Left colon (tissue), 2 donors: ENCODE results near the gene HOXB6. TPM values are rescaled to one million over a fixed set of nuclear protein-coding genes. Genes with fewer than 3 reads are reported as not detected.

Experiments
- ATAC-seq: fragments of 200-7000 bp; cut with Tn5 transposase; one replicate; pipeline ENCODE4 v1.9.1; 2020; ENCODE audit warnings: mild to moderate bottlenecking, moderate library complexity
- DNase-seq, 2 donors: peaks; one replicate each; pipeline ENCODE4 v3.0.0-alpha.2; 2020
- intact Hi-C, 2 donors: fragments of 100-400 bp; cut with DNase I in 1 of 2; cut with micrococcal nuclease in 1 of 2; formaldehyde crosslinking; loops; one replicate each; pipeline versions ENCODE4 v1.11.2 to v1.14.0; 2022; cut with DNase I, micrococcal nuclease
- total RNA-seq, 2 donors: library from RNA; stranded (reverse); fragmentation: NEBNext Ultra II Directional; extraction: Animal tissue kit (Norgen Biotek cat#: 25700); gene quantifications; one replicate each; pipeline ENCODE4 v1.2.1, GENCODE V29; 2021
- donor health status: DM: no; HTN: no; CAD: no.
- donor health status: DM: yes; HTN: yes; CAD: no.

Gene HOXB6
- total RNA-seq, 2 donors from 2014 or later, result 39.3 to 43.3 TPM

DNA sequence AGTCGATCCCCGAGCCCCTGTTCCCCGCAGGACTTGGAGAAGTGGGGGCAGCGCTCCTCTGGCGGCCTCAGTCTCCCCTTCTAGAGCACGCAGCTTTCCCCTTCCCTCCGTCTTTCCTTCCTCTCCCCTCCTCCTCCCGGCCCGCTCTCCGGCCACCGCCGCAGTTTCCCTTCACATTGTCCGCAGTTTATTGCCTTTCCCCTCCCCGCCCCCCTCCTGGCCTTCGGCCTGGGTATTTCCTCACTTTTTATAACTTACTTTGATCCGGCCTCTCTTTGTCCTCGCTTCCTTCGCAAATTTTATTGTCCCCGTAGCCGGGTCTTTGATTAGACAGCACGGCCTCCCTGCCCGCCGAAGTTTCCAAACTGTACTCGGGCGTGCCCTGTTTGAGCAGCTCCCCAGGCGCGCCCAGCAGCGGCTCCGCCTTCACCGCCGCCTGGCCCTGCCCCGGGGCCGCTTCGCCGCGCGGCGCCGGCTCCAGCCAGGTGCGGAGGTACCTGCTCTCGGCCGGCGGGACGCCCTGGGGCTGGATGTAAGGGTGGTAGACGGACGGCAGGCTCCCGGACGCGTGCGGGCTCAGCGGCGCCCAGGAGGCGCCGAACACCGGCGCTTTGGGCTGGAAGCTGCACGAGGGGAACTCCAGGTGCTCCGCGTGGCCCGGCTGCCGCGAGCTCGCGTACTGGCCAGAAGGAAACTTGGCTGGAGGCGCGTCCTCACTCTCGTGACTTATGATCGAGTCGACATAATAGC is 20.9 kb upstream of the HOXB6 start:
- ATAC-seq, result peak; percentile 61
- peak; percentile 84 to 90 for DNase-seq
- intact Hi-C loops, result no loop called here

DNA sequence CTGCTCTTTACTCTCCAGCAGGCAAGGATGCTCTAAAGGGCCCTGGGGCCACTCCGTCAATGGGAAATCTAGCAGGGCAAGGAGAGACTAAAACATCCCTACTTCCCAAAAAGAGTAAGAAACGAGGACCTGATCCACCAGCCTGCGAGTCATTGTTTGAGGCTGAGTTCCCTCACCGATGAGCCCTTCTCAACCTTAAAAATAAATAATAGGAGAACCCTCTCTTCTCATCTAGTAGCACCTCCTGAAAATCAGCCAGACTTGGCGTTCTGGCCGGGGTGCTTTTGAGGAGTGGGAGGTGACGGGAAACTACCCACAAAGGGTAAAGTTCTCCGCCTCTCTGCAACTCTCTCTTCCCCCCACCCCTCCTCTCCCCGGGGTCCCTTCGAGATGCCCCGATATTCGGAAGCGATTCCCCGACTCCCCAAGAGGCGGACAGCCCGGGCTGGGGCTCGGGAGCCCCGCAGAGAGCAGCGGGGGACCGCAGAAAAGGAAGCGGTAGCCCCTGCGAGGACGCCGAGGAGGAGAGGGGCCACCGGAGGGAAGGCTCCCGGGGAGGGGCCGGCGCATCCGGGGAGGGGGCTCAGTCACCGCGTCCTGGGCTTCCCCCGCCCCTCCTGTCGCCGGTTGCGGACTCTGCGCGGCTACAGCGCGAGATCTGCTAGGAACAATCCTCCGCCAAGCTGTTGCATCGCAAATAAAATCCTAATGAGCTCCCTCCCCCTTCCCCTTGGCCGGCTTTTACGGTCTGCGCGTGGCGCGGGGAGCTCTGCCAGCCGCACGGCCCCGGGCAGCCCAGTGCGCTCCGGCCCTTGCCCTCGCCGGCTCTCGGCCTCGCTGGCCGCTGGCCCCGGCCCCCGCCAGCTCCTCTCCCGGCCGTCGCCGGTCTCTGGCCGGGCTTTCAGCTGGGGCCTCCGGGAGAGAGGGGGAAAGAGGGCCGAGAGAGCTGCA is 20.0 kb upstream of the HOXB6 start:
- DNase-seq (peak in 1 of 2 donors; percentile 62), ATAC-seq (peak; percentile 23)
- intact Hi-C loops, result no loop called here

GRCh38 chr17:48624118-48624517 is 19.3 kb upstream of the HOXB6 start:
- intact Hi-C loops, result no loop called here
- no peak for DNase-seq

DNA sequence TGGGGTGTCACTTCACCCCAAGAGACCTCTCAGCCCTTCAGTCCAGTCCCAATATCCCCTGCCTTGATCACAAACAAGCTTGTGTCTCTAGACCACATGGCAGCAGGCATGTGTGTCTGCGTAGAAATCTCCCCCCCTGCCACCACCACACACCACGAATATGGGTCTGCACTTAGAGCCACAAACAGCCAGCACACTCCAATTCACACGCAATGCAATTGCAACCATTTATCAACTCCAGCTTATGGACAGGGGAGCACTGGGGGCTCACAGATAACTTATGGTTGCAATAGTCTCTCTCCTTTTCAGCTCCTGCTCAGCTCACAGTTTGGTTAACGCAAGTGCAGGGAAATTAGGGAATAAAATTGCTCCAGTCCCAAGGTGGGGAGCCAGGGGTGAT is 18.8 kb upstream of the HOXB6 start:
- intact Hi-C loops, result no loop called here
- ATAC-seq (no peak), DNase-seq (no peak)

More at GRCh38 chr17:48624118-48624517, 19.3 kb upstream of the HOXB6 start:
- no peak for ATAC-seq

DNA sequence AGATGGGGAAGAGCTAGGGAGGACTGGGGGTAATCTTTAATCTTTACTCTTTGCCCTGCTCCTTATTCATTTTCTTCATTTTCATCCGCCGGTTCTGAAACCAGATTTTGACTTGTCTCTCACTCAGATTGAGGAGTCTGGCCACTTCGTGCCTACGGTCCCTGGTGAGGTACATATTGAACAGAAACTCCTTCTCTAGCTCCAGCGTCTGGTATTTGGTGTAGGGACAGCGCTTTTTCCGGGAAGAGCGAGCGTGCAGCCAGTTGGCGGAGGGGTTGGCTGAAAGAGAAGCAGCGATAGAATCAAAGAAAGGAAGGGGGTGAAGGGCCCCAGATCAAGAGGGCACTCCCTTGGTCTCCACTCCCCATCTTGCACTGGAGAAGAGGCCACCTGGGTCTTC is 18.1 kb upstream of the HOXB6 start:
- DNase-seq (no peak), ATAC-seq (no peak)
- intact Hi-C loops, result no loop called here

GRCh38 chr17:48621410-48622392 is 16.9 kb upstream of the HOXB6 start:
- ATAC-seq (no peak), DNase-seq (peak in 1 of 2 donors; percentile 52)
- intact Hi-C loops, result no loop called here

GRCh38 chr17:48620461-48621139 is 15.8 kb upstream of the HOXB6 start:
- ATAC-seq, result peak; percentile 1
- intact Hi-C loops, result no loop called here
- no peak for DNase-seq

DNA sequence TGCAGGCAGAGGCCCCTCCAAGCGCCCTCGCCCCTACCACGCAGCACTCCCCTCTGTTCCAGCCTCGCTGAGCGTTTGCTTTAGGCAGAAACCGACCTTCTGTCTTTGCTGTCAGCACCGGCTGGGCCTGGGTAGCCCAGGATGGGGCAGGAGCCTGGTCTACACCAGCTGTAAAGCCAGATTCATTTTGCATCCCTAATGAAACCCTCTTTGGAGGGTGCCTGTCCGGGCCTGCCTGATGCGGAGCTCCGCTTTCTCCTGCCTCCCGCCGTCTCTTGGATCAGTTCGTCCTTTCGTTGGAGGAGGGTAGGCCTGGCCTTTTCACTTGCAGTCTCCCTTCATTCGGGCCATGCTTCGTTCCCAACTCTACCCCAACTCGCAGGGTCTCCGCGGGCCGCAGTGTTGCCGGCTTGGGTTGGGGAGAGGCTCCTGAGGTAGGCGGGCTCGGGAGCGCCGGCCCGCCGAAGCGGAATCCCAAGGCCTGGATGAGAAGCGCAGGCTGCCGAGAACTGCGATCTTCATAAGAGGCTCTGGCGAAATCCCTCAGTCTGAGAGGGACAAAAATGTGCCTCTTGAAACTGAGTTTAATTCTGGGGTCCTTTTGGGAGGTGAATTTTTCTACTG is 15.2 kb upstream of the HOXB6 start:
- DNase-seq, result peak in 1 of 2 donors; percentile 32
- ATAC-seq, result peak; percentile 1
- intact Hi-C loops, result loop anchor here in 1 of 2 donors (5.0 kb wide), 1 partner anchor 288 kb away; no protein-coding TSS in a partner anchor

GRCh38 chr17:48618256-48618896 is 13.6 kb upstream of the HOXB6 start:
- intact Hi-C loops, result loop anchor here in 1 of 2 donors (5.0 kb wide), 1 partner anchor 286 kb away; no protein-coding TSS in a partner anchor
- peak; percentile 87 to 91 for DNase-seq
- ATAC-seq, result peak; percentile 52

- ATAC-seq, result peak; percentile 6
- DNase-seq, result peak in 1 of 2 donors; percentile 54
Measured at GRCh38 chr17:48617471-48618255, 12.9 kb upstream of the HOXB6 start.

DNA sequence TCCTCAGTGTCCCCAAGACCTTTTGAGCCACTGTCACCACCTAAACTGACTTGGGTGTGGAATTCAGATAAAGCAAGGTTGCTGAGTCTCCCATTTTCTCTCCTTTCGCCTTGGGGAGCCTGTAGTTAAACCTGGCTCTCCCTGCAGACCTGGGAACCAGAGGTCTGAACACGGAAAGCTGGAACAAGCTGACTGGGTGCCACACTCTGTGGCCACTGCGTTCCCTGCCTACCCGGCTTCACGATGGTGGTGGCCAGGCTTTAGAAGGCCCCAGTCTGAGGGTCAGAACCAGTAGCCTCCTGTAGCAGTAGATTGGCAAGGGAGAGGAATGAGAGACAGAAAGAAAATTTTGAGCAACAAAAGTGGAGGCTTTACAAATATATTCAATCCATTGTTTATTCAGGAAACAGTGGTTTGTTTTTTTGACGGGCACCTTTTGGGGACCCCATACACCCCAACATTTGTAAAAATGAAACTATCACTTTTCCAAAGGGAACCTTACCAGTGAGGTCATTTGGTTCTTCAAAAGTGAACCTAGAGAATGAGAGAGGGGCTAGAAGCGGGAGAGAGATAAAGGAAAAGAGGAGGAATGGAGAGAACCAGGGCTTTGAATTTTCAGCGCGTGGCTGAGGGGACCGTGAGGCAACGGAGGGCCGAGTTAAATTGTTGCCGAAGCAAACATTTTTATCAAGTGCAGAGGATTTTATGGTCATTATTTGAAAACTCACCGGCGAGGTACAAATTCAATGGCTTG is 12.1 kb upstream of the HOXB6 start:
- intact Hi-C loops, result loop anchor here in 1 of 2 donors (5.0 kb wide), 1 partner anchor 285 kb away; no protein-coding TSS in a partner anchor
- ATAC-seq (no peak), DNase-seq (no peak)

More at GRCh38 chr17:48617471-48618255, 12.9 kb upstream of the HOXB6 start:
- intact Hi-C loops, result loop anchor here in 1 of 2 donors (5.0 kb wide), 1 partner anchor 285 kb away; no protein-coding TSS in a partner anchor

DNA sequence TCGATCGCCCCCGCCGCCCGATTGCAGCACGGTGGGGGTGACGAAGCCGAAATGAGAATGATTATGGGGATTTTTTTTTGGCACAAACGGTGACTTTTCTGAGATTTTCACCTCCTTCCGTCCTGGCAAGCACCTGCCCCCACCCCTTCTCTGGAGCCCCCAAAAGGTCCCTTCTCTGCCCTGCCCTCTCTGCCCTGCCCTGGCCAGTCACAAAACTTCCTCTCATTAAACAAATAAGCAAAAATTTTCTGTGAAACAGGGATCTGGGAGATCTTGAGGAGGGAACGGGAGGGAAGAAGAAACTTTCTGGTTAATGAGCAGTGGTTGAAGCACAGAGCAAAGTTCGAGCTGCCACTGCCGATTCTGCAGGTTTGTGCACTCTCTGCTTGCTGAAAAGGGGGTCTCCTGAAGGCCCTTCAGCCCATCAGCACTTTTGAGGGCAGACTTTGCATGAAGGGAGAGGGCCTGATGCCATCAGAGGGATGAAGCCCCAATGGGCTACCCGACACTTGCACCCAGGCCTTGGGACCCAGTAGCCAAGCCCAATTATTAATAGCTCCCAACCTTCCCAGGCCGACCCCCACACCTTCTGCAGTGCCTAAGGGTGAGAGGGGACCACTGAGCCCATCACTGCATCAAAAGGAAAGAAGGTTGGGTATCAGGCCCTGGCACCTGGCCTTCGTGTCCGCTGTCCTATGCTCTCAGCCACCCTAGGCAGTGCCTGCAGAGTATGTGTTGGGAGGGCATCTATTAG is 11.4 kb upstream of the HOXB6 start:
- intact Hi-C loops, result loop anchor here in 1 of 2 donors (5.0 kb wide), 1 partner anchor 284 kb away; no protein-coding TSS in a partner anchor
- ATAC-seq (no peak), DNase-seq (no peak)

DNA sequence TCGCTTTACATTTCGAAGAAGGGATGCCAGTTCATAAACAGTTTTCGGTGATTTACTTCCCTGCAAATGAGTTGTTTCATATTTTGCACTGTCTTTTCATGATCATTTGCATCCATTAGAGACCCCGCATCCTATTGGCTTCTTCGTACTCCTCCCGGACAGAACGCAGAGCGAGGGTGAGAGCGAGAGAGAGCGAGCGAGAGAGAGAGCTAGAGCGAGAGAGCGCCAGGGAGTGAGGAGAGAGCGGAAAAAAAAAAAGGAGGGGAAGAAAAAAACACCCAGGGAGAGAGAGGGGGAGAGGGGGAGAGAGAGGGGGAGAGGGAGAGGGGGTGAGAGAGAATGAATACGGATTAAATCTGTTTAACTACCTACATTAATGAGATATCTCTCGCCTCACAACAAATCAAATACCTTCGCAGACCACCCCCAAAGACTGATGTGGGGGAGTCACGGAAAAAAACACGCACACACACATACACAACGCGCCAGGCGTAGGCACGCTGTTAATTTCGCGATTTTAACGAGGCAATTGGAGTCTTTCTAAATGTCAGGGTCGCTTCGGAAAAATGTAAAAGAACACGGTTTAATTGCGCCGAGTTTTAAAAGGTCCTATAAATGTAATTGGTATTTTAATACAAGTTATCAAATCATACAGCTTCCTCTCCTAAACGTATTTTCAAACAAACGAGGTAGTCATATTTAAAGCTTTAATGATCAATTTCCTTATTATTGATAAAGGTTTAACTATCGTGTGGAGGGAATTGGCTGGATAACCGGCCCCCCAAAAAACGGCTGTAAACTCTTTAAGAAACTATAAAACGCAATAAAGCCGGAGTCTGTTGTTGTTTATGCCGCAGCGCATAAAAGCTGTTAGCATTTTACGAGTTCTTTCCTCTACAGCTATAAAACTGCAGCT is 10.5 kb upstream of the HOXB6 start, which contains the start of gene HOXB8:
HOXB8 (minus strand) TSS at position 246 of the 916 bp plus-strand sequence. CDS start 588 bp downstream, outside the sequence.
- DNase-seq (peak in 1 of 2 donors; percentile 55), ATAC-seq (no peak)
- intact Hi-C loops, result loop anchor here in 1 of 2 donors (5.0 kb wide), 1 partner anchor 283 kb away; no protein-coding TSS in a partner anchor
